ENCODE measurements around the gene RUNX1.

Gene RUNX1

DNA sequence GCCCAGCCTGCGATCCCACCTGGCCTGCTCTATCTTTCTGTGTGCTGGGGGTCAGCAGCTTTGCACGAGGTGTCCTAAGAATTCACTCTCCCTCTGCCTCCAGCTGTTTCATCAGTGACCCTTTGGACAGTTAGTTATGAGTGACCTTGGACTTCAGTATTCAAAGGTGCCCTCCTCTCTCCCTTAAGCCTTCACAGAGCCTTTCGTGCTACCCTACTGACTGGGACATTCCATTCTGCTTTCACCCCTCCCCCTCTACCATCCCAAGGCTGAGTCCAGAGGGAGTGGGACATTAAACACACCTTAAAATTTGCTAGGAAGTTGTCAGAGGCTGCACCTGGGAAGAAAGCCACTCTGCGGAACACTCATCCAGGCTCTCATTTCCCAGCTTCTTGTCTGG, 208.4 kb downstream of the RUNX1 start:
- DNase-seq: no peak

- DNase-seq: no peak
Measured at GRCh38 chr21:34838956-34839820, 209.9 kb downstream of the RUNX1 start.

GRCh38 chr21:34836933-34837505, 212.1 kb downstream of the RUNX1 start:
- no peak for DNase-seq

DNA sequence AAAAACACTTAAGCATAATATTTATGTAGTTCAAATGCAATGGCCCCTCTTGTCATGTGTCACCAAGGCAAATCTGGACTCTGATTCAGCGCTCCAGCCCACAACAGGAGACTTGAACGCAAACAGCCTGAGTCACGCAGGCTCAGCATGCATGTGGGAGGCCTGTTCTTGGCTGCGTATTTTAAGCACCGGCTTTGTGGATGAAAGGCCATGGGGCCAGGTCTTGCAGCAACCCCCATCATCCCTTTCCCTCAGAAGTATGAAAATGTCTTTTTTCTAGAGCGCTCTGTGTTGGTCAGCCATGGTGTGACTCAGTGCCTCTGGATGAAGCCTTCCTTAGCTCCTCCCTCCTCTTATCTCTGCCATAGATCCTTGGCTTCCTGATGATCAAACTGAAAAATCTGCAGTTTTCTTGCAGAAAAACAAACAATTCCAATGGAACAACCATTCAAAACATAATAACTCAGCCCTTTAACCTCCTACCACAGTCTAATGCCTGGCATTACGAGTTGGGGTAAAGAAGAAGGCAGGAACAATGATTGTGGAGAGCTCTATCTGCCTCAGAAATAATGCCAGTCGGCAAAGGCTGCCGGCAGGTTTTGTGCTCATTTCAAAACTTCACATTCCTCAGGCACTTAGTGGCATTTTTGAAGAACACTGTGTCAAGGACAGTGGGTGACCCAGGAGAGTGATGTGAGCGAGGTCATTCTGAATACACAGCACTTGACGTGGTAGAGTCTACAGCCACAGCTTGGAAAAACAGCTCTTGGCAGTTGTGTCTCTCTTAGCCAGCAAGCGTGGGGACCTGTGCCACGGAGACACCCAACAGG, 212.8 kb downstream of the RUNX1 start:
- no peak for DNase-seq

GRCh38 chr21:34835526-34835925, 213.6 kb downstream of the RUNX1 start:
- no peak for DNase-seq

GRCh38 chr21:34834852-34835501, 214.1 kb downstream of the RUNX1 start:
- DNase-seq: no peak

GRCh38 chr21:34834290-34834689, 214.8 kb downstream of the RUNX1 start:
- no peak for DNase-seq

DNA sequence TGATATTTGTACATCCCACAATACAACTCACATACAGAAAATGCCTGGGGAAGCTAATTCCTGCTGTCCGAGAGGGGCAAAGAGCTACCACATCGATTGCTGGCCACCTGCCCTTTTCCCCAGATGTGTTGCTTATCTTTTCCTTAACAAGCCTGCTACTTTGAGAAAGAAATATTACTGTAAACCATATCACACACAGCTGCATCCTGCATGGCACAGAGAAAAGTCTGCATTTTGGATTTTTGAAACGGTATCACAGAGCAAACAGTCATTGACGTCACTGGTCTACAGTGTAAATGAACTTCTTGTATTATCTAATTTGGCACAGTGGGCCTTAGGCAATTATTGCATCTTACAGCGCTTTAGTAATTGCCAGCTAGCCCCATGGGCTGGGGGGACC, 215.6 kb downstream of the RUNX1 start:
- no peak for DNase-seq

DNA sequence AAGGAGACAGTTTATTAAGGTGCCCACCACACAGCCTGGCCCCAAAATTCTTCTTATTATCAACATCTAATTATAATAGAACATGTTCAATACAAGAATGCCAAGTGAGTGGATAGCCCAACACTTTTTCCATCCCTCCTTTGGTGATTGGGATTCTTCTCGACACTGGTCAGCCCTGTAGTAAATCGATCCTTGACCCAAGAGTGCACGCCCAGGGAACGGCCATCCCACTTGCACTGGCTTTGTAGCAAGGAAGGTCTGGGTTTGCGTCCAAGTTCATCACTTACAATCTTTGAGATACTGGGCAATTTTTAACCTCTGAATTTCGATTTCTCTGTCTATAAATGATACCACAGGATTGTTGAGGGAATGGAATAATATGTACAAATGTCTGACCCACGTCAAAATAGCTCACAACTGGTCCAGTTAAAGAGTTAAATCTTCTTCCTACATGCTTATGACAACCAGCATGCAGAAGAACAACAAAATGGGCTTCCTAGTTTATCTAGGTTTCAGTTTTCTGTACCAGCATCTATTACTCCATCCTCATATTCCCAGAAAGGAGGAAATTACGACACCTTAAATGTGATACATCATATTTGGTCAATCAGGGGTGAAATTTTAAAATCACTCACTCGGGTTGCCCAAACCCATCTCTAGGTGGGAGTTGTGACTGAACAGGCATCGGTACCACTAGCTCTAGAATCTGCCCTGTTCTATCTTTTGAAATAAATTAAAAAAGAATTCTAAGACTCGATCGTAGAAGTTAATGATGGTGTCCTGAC, 218.5 kb downstream of the RUNX1 start:
- DNase-seq: no peak

GRCh38 chr21:34827445-34828235, 221.5 kb downstream of the RUNX1 start:
- DNase-seq: no peak

GRCh38 chr21:34826836-34827235, 222.3 kb downstream of the RUNX1 start:
- DNase-seq: no peak

DNA sequence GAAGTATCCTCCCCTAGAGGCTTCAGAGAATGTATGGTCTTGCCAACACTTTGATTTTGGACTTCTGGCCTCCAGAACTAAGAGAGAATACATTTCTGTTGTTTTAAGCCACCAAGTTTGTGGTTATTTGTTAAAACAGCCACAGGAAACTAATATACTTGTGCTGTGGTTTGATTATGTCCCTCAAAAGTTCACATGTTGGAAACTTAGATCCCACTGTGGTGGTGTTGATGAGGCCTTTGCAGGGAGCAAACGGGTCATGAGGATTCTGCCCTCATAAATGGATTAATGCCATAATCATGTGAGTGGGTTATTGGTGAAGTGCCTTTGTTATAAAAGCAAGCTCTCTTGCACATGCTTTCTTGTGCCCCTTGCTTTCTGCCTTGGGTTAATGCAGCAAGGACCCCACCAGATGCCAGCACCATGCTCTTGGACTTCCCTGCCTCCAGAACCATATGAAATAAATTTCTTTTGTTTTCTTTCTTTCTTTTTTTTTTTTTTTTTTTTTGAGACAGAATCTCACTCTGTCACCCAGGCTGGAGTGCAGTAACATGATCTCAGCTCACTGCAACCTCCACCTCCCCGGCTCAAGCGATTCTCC, 223.1 kb downstream of the RUNX1 start:
- no peak for DNase-seq

DNA sequence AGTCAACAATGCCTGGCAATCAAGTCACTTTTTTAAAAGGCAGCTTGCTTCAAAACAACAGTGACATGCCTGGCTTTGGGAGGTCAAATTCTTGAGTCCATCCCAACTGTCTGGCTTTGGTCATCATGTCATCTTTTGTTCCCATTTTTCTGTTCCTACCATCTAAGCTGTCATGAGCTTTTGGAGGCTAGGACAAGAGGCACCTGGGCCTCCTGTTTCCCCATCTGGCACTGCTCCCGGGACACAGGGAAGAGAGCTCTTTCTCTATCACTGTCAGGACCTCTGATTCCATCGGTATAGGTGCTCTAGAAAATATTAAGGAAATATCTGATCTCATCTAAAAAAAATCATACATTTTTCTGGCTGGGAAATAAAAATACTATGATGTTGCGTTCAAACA, 224.0 kb downstream of the RUNX1 start:
- no peak for DNase-seq

DNA sequence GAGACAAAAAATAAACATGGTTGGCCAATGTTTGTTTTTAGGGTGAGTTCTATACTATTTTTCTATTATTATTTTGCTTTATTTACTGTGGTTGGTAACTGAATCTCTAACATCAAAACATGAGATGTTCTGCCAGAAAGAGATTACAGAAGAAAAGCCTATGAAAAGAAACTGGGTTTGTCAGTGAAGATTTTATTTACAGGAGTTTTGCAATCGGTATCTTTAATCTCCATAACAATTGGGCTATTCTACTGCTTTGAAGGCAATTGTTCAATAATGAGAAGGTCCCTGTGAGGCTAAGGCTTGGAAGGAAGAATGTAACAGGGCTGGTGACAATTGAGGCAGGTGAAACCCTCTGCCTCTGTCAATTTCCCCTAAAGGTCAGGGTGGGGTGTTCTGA, 224.8 kb downstream of the RUNX1 start:
- no peak for DNase-seq

GRCh38 chr21:34822942-34823341, 226.2 kb downstream of the RUNX1 start:
- DNase-seq: no peak

GRCh38 chr21:34822168-34822567, 226.9 kb downstream of the RUNX1 start:
- no peak for DNase-seq

GRCh38 chr21:34821717-34822116, 227.4 kb downstream of the RUNX1 start:
- DNase-seq: no peak

- DNase-seq: no peak
Measured at GRCh38 chr21:34820051-34820450, 229.1 kb downstream of the RUNX1 start.

- DNase-seq: no peak
Measured at GRCh38 chr21:34819357-34819999, 229.6 kb downstream of the RUNX1 start.

DNA sequence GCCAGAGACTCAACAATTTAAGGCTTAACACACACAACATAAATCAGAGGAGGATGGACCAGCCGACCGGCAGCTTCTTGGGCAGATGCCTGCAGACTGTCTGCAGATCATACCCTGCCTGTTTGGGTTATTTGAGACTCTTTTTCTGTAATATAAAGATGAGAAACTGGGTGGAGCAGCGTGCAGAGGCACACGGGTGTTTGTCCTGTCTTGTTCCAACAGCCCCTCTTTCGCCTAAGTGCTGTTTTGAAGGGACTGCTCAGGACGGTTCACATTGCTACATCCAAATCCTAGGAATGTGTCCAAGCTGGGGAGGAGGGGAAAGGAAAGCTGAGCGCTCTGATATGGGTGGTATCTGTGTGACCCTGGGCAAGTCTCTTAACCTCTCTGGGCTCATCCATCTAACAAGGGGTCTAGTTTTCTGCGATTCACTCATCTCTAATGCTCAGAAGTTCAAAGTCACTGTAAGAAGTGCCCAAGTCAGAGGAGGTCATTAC, 230.4 kb downstream of the RUNX1 start:
- DNase-seq: no peak

Data from activated effector memory CD4-positive, alpha-beta T cell treated with Interleukin-2 at 50 U/mL for 16 hours (primary cell).